Measurements from ENCODE around the gene LAMA4. TPM values are rescaled to one million over a fixed set of nuclear protein-coding genes. Genes with fewer than 3 reads are reported as not detected.

Gene LAMA4
- total RNA-seq, 1 experiment from 2014 or later: 1.1 TPM

DNA sequence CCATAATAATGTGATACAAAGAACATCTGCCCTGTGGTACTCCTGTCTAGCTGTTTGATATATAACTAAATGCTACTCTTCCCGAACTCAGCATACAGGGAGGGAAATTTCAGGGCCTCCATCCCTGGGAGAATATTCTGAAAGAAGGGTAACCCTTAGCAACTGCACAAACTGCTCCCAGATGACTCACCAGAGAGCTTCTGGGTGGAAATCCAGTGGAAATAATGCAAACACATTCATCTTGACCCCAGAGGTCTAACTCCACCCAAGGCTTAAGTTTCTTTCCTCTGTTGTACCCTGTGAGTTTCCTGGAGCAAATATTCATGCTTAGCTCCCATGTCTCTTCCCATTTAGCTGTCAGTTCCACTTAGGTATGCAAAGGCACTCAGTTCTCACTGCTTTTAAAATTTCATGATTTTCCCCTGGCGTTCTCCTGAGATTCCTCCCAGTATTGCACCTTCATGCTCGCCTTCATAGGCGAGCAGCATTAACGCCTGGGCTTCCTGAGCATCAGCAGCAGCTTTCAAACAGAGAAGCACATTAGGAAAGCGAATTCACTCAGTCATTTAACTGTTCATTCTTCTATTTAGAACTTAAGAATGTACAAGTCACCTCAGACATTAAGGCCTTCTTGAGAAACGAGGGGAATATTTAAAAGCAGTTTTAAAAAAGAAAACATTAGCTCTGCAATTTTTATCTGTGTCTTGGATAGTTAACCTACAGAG lies 43.8 kb upstream of the LAMA4 start:
- Mint-ChIP-seq H3K9me3 (no peaks in the 10 kb centered on the region), H3K27me3 (ENCODE audit: low read depth) (peaks cover 1% of the 10 kb centered on the region; the same call in 1 of the 2 replicates), H3K4me3 (no peak overlapping the region), H3K36me3 (ENCODE audit: insufficient read depth in 1 of 3, low read depth in 3 of 3) (no peaks in the 10 kb centered on the region), H3K27ac (no peak overlapping the region; a peak in 1 of 7 replicates), H3K4me1 (peaks cover 3 to 4% of the 10 kb centered on the region in 2 experiments; a peak in 2 of 4 replicates)
- no peaks in the 10 kb centered on the region for H3K79me2 ChIP-seq (ENCODE audit: insufficient read depth, low read length)
- H4K91ac ChIP-seq (ENCODE audit: insufficient read length, low read depth, low read length): no peak overlapping the region
- H2BK20ac ChIP-seq (ENCODE audit: low read depth, low read length, poor library complexity, severe bottlenecking): no peak overlapping the region
- H2BK120ac ChIP-seq (ENCODE audit: low read depth, low read length, poor library complexity, severe bottlenecking): no peak overlapping the region
- H3K4me1 ChIP-seq (ENCODE audit: insufficient read depth, low read length): no peaks in the 10 kb centered on the region
- no peak overlapping the region for H3K4ac ChIP-seq (ENCODE audit: low read depth, low read length)
- no peak overlapping the region for H4K8ac ChIP-seq (replicated peaks; ENCODE audit: insufficient read length, low read depth, low read length)
- no peak overlapping the region for H3K14ac ChIP-seq (ENCODE audit: insufficient read depth, low read length)
- no peak for TF ChIP-seq CTCF (conservative IDR thresholded peaks at IDR 0.05)
- H2BK5ac ChIP-seq (ENCODE audit: insufficient read length, low read length): no peak overlapping the region
- no peaks in the 10 kb centered on the region for H3K27me3 ChIP-seq (ENCODE audit: insufficient read depth, low read length)
- H2BK12ac ChIP-seq (ENCODE audit: insufficient read length, low read depth, low read length): no peak overlapping the region
- H3K79me1 ChIP-seq (ENCODE audit: insufficient read depth, low read depth, low read length, poor library complexity, severe bottlenecking): no peaks in the 10 kb centered on the region
- DNase-seq: no peak
- WGBS (ENCODE audit: extremely low coverage, insufficient read length, low lambda C conversion rate): no CpG with 5 or more reads among the region's 7 CpGs
- H3K4me2 ChIP-seq (ENCODE audit: insufficient read depth, insufficient read length, low read length): no peak overlapping the region
- no peak overlapping the region for H2AFZ ChIP-seq (ENCODE audit: low read length)
- H2BK15ac ChIP-seq (ENCODE audit: low read depth, low read length): no peak overlapping the region
- no peak overlapping the region for H3K56ac ChIP-seq (ENCODE audit: insufficient read length, low read depth, low read length)
- H3K23me2 ChIP-seq (ENCODE audit: insufficient read length, low read depth, low read length, poor library complexity, severe bottlenecking): no peaks in the 10 kb centered on the region
- H4K5ac ChIP-seq (ENCODE audit: insufficient read length, low read depth, low read length): no peak overlapping the region
- H4K20me1 ChIP-seq (ENCODE audit: control insufficient read depth, insufficient read depth, insufficient read length): no peaks in the 10 kb centered on the region
- H3K9me3 ChIP-seq (ENCODE audit: control insufficient read depth, low read depth, low read length): no peaks in the 10 kb centered on the region
- no peak overlapping the region for H3K9ac ChIP-seq (ENCODE audit: extremely low read depth, insufficient read length, low read length)
- H3K18ac ChIP-seq (ENCODE audit: insufficient read length, low read depth, low read length): no peak overlapping the region
- no peak overlapping the region for H3K23ac ChIP-seq (ENCODE audit: insufficient read length, low read depth, low read length)
- H2AK5ac ChIP-seq (ENCODE audit: insufficient read length, low read length): no peak overlapping the region
- no peak overlapping the region for H3T11ph ChIP-seq (ENCODE audit: low read length)
- no peak overlapping the region for H3K27ac ChIP-seq (ENCODE audit: insufficient read length, low read depth, low read length)
